Stimulated activated memory B cell treated with anti-CD40 and anti-IgM and Interleukin-4, amounts not matched to agents 10 μg/mL and 1 μg/mL and 100 μg/mL, for 72 hours (primary cell): ENCODE data around the gene KIFC1.
"Not testable (repeated sequence)": the region's sequence is repeated elsewhere in the genome, so short reads cannot be mapped to it uniquely, and the experiment has no call there.

Experiments
- ATAC-seq: fragments of 150-1000 bp; cut with Tn5 transposase; 2 replicates; pipeline ENCODE4 v1.10.0; 2021
- H3K27ac Mint-ChIP-seq: one replicate; pipeline ENCODE4 v1.8.0; 2022; ENCODE audit warnings: mild to moderate bottlenecking, mixed read lengths
- H3K27me3 Mint-ChIP-seq: one replicate; pipeline ENCODE4 v1.8.0; 2022; ENCODE audit warnings: mixed read lengths
- H3K36me3 Mint-ChIP-seq: one replicate; pipeline ENCODE4 v1.8.0; 2022; ENCODE audit warnings: mixed read lengths
- H3K4me1 Mint-ChIP-seq: one replicate; pipeline ENCODE4 v1.8.0; 2022; ENCODE audit warnings: mixed read lengths
- H3K4me3 Mint-ChIP-seq: one replicate; pipeline ENCODE4 v1.8.0; 2022; ENCODE audit warnings: mild to moderate bottlenecking, moderate library complexity, mixed read lengths
- H3K9me3 Mint-ChIP-seq: one replicate; pipeline ENCODE4 v1.8.0; 2022; ENCODE audit warnings: mixed read lengths

KIFC1 gene

GRCh38 chr6:33392595-33392948 is 949 bp downstream of the KIFC1 start:
- no peak for ATAC-seq
- Mint-ChIP-seq H3K9me3 (no peaks in the 10 kb centered on the region), H3K4me1 (peaks cover 30% of the 10 kb centered on the region), H3K4me3 (peak overlapping the region; percentile 72), H3K36me3 (no peaks in the 10 kb centered on the region), H3K27ac (peak overlapping the region; percentile 85), H3K27me3 (no peaks in the 10 kb centered on the region)

DNA sequence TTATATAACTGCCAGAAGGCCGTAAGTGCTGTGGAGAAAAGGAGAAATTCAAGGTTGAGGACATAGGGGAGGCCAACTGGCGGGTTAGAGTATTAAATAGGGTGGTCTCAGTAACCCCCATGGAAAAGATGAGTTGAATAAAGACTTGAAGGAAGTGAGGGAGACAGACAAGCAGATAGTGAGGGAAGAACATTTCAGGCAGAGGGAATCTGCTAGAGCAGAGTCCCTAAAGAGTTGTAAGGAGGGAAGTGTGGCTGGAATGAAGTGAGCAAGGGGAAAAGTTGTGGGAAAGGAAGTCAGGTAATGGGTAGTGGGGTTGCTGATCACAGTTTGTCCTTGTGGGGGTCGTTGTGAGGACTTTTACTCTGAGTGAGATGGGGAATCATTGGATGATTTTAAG is 1.4 kb downstream of the KIFC1 start:
- no peaks in the 10 kb centered on the region for H3K27me3 Mint-ChIP-seq
- no peak for ATAC-seq
- H3K4me3 Mint-ChIP-seq = peak overlapping the region; percentile 72
- H3K36me3 Mint-ChIP-seq = no peaks in the 10 kb centered on the region
- no peaks in the 10 kb centered on the region for H3K9me3 Mint-ChIP-seq
- H3K27ac Mint-ChIP-seq = peak overlapping the region; percentile 85
- peaks cover 30% of the 10 kb centered on the region for H3K4me1 Mint-ChIP-seq

DNA sequence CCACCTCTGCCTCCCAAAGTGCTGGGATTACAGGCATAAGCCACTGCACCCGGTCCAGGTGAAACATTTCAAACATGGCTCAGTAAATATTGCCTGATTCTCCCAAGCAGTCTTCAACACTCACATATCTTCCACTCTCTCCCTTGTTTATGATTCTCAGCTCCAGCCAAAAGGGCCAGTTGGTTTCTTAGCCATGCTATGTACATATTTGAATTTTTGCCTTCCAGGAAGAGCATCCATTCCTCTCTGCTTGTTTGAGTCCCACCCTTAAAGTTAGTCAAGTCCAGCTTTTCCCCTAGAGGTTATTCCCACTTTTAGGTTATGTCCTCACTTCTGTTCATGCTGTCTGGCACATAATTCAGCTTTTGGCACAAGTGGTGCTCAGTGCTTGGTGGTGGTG is 5.9 kb downstream of the KIFC1 start:
- Mint-ChIP-seq H3K27ac (no peak overlapping the region), H3K9me3 (no peaks in the 10 kb centered on the region), H3K27me3 (no peaks in the 10 kb centered on the region), H3K36me3 (no peaks in the 10 kb centered on the region), H3K4me3 (no peak overlapping the region), H3K4me1 (peaks cover 16% of the 10 kb centered on the region)
- no peak for ATAC-seq

DNA sequence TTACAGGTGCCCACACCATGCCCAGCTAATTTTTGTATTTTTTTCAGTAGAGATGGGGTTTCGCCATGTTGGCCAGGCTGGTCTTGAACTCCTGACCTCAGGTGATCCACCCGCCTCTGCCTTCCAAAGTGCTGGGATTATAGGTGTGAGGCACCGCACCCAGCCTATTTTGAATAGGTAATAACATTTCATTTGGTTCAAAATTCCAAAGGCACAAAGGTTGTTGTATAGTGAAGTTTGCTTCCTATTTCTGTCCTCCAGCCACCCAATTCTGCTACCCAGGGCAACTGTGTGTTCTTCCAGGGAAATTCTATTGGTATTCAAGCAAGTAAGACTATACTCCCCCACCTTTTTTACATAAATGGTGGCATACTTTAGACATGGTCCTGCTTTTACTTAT is 7.0 kb downstream of the KIFC1 start:
- not testable (repeated sequence) for H3K27me3 Mint-ChIP-seq, H3K4me1 Mint-ChIP-seq, H3K4me3 Mint-ChIP-seq, ATAC-seq, H3K9me3 Mint-ChIP-seq, H3K27ac Mint-ChIP-seq, H3K36me3 Mint-ChIP-seq

DNA sequence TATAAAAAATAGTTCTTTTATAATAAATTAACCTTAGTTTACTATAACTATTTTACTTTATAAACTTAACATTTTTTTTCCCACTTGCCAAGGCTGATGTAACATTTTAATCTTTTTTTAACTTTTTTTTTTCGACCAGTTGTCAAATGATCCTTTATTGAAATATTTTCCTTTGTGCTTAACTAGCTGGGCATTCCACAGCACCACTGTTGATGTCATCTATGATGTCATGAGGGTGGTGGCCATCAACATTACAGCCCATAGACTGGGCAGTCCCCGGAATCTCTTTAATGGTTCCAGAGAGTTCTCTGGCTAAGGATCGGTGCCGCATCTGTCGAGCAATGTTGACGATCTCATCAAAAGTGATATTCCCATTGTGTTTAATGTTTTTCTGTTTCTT is 8.3 kb downstream of the KIFC1 start:
- H3K27ac Mint-ChIP-seq = not testable (repeated sequence)

GRCh38 chr6:33404884-33405283 is 13.3 kb downstream of the KIFC1 start:
- H3K27ac Mint-ChIP-seq = no peak overlapping the region
- no peaks in the 10 kb centered on the region for H3K27me3 Mint-ChIP-seq
- ATAC-seq = no peak
- H3K4me1 Mint-ChIP-seq = peaks cover 14% of the 10 kb centered on the region
- H3K9me3 Mint-ChIP-seq = no peaks in the 10 kb centered on the region
- no peaks in the 10 kb centered on the region for H3K36me3 Mint-ChIP-seq
- no peak overlapping the region for H3K4me3 Mint-ChIP-seq

More for the DNA sequence above, 8.3 kb downstream of the KIFC1 start:
- H3K27me3 Mint-ChIP-seq, H3K9me3 Mint-ChIP-seq, H3K36me3 Mint-ChIP-seq, ATAC-seq, H3K4me1 Mint-ChIP-seq, H3K4me3 Mint-ChIP-seq: not testable (repeated sequence)

DNA sequence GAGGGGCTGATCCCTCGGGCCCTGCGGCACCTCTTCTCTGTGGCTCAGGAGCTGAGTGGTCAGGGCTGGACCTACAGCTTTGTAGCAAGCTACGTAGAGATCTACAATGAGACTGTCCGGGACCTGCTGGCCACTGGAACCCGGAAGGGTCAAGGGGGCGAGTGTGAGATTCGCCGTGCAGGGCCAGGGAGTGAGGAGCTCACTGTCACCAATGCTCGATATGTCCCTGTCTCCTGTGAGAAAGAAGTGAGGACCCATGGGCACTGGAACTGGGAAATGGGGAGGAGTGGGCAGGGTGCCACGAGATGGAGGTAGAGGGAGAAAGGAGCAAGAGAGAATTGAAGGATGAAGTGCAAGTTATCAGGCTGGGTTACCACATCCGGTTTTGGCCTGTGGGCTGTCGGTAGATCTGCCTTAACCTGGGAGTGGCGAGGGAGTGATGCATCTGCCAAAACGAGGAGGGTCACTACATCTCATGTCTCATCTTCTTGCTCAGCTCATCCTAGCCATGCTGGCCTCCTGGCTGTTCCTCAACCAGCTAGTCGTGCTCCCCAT is 13.8 kb downstream of the KIFC1 start:
- no peaks in the 10 kb centered on the region for H3K9me3 Mint-ChIP-seq
- no peak for ATAC-seq
- H3K27me3 Mint-ChIP-seq = no peaks in the 10 kb centered on the region
- H3K36me3 Mint-ChIP-seq = no peaks in the 10 kb centered on the region
- H3K4me3 Mint-ChIP-seq = no peak overlapping the region
- H3K27ac Mint-ChIP-seq = no peak overlapping the region
- H3K4me1 Mint-ChIP-seq = peaks cover 17% of the 10 kb centered on the region

GRCh38 chr6:33406126-33406525 is 14.5 kb downstream of the KIFC1 start:
- H3K27me3 Mint-ChIP-seq = no peaks in the 10 kb centered on the region
- H3K9me3 Mint-ChIP-seq = no peaks in the 10 kb centered on the region
- no peaks in the 10 kb centered on the region for H3K36me3 Mint-ChIP-seq
- no peak for ATAC-seq
- no peak overlapping the region for H3K4me3 Mint-ChIP-seq
- H3K4me1 Mint-ChIP-seq = peaks cover 17% of the 10 kb centered on the region
- H3K27ac Mint-ChIP-seq = no peak overlapping the region

GRCh38 chr6:33407132-33407718 is 15.6 kb downstream of the KIFC1 start:
- Mint-ChIP-seq H3K27ac (no peak overlapping the region), H3K36me3 (no peaks in the 10 kb centered on the region), H3K9me3 (no peaks in the 10 kb centered on the region)

DNA sequence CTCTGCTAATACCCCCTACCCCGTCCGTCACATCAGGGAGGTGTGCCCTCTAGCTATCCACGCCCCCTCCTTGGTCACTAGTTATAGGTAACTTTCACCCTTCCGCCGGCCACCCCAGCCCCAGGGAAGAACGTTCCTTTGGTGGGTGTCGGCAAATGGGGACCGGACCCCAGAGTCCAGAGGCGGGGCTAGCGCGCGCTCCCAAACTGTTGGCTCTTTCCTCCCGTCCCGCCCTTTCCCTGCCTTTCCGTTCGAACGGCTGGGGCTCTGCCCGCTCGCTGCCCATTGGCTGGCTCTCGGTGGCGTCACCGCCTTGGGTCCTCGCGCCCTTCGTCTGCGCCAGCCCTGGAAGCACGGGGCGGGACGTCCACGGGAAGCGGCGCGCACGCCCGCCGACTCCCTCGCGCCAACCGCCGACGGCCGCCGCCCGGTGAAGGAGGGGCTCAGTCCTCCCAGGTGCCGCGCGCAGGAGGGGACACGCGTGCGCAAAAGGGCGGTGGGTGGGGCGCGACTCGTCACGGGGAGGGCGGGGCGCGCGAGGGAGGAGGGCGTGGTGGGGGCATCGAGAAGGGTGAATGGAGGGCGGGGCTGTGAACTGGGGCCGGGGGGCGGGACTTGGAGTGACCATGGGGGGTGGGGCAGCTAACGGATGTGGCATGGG is 18.6 kb downstream of the KIFC1 start:
- peaks cover 57% of the 10 kb centered on the region for H3K4me1 Mint-ChIP-seq
- peak overlapping the region; percentile 98 for H3K27ac Mint-ChIP-seq
- no peaks in the 10 kb centered on the region for H3K9me3 Mint-ChIP-seq
- H3K27me3 Mint-ChIP-seq = no peaks in the 10 kb centered on the region
- ATAC-seq = peak; percentile 93
- peaks cover 25% of the 10 kb centered on the region for H3K36me3 Mint-ChIP-seq
- H3K4me3 Mint-ChIP-seq = peak overlapping the region; percentile 83

More at GRCh38 chr6:33407132-33407718, 15.6 kb downstream of the KIFC1 start:
- peaks cover 27% of the 10 kb centered on the region for H3K4me1 Mint-ChIP-seq
- no peaks in the 10 kb centered on the region for H3K27me3 Mint-ChIP-seq
- no peak overlapping the region for H3K4me3 Mint-ChIP-seq
- no peak for ATAC-seq

DNA sequence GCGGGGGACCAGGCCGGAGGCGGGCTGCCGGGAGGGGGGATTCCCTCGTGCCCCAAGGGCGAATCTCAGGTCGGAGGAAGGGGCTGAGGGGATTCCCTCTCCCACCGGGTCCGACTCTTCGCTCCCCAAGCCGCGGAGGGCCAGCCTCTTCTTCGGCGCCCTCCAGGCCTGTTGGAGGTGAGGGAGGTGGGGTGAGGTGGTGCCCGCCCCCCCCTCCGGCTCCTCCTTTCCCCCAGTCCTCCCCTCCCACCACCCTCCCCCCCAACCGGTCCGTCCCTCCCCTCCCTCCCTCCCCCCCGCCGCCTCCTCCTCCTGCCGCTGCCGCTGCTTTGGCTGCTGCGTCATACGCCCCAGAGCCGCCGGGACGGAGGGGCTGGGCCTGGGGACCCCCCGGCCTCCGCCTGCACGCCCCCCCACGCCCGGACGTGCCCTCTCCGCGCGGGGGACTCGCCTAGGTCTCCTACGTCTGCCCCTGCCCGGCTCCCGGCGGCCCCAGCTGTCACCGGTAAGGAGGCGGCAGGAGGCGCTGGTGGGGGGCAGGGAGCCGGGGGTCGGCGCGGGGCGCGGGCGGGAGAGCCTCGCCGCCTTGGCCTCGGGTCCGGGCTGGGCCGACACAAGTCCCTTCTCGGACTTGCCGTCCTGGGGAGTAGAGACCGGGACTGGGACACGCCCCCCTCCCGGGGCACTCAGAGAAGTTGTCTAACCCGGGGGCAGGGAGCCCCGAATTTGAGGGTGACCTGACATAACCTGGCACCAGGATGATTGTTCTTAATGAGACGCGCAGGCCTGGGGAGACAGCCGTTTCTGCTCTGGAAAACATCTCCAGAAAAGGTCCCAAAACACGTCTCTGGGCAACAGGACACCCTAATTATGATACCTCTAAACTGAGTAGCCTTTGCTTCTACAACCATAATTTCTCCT is 19.3 kb downstream of the KIFC1 start, which contains the start of gene PHF1:
PHF1 (plus strand) TSS at position 304 of the 921 bp plus-strand sequence. CDS start 1,250 bp downstream, outside the sequence.
- Mint-ChIP-seq H3K27me3 (no peaks in the 10 kb centered on the region), H3K4me1 (peaks cover 59% of the 10 kb centered on the region), H3K36me3 (peaks cover 33% of the 10 kb centered on the region), H3K9me3 (no peaks in the 10 kb centered on the region), H3K4me3 (peak within 1 kb of the TSS; percentile 83), H3K27ac (peak within 1 kb of the TSS; percentile 98)
- peak; percentile 74 for ATAC-seq

GRCh38 chr6:33411632-33412005 is 20.0 kb downstream of the KIFC1 start:
- Mint-ChIP-seq H3K36me3 (peaks cover 34% of the 10 kb centered on the region), H3K9me3 (no peaks in the 10 kb centered on the region), H3K27me3 (no peaks in the 10 kb centered on the region), H3K4me1 (peaks cover 66% of the 10 kb centered on the region), H3K4me3 (peak overlapping the region; percentile 78), H3K27ac (peak overlapping the region; percentile 98)
- no peak for ATAC-seq

GRCh38 chr6:33412140-33413009 is 20.8 kb downstream of the KIFC1 start:
- H3K4me3 Mint-ChIP-seq = peak overlapping the region; percentile 47
- peaks cover 73% of the 10 kb centered on the region for H3K4me1 Mint-ChIP-seq
- H3K9me3 Mint-ChIP-seq = no peaks in the 10 kb centered on the region
- peak overlapping the region; percentile 98 for H3K27ac Mint-ChIP-seq
- no peaks in the 10 kb centered on the region for H3K27me3 Mint-ChIP-seq
- ATAC-seq = no peak
- peaks cover 34% of the 10 kb centered on the region for H3K36me3 Mint-ChIP-seq

- Mint-ChIP-seq H3K9me3 (no peaks in the 10 kb centered on the region), H3K4me1 (peaks cover 80% of the 10 kb centered on the region), H3K36me3 (peaks cover 34% of the 10 kb centered on the region), H3K4me3 (no peak overlapping the region), H3K27ac (peak overlapping the region; percentile 98), H3K27me3 (no peaks in the 10 kb centered on the region)
- ATAC-seq = no peak
Measured at GRCh38 chr6:33413241-33414120, 21.9 kb downstream of the KIFC1 start.
